Skin epidermis (tissue), 12 donors: Measurements from ENCODE around the gene FBXO31.

ENCODE experiments used
- H3K27ac ChIP-seq, 21 experiments: fragments of 200-600 bp; sonication (generic) in 11 of 21; one replicate each; pipeline ENCODE4 v1.5.0; 2020; ENCODE audit warnings: mild to moderate bottlenecking in 3 of 21, inconsistent platforms in 2 of 21, moderate library complexity in 2 of 21
- H3K4me3 ChIP-seq, 7 experiments: fragments of 200-600 bp; sonication (generic) in 2 of 7; one replicate each; pipeline ENCODE4 v1.5.0; 2020; ENCODE audit warnings: inconsistent platforms in 2 of 7, mild to moderate bottlenecking in 2 of 7, moderate library complexity in 1 of 7

The FBXO31 gene, protein sequence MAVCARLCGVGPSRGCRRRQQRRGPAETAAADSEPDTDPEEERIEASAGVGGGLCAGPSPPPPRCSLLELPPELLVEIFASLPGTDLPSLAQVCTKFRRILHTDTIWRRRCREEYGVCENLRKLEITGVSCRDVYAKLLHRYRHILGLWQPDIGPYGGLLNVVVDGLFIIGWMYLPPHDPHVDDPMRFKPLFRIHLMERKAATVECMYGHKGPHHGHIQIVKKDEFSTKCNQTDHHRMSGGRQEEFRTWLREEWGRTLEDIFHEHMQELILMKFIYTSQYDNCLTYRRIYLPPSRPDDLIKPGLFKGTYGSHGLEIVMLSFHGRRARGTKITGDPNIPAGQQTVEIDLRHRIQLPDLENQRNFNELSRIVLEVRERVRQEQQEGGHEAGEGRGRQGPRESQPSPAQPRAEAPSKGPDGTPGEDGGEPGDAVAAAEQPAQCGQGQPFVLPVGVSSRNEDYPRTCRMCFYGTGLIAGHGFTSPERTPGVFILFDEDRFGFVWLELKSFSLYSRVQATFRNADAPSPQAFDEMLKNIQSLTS

DNA sequence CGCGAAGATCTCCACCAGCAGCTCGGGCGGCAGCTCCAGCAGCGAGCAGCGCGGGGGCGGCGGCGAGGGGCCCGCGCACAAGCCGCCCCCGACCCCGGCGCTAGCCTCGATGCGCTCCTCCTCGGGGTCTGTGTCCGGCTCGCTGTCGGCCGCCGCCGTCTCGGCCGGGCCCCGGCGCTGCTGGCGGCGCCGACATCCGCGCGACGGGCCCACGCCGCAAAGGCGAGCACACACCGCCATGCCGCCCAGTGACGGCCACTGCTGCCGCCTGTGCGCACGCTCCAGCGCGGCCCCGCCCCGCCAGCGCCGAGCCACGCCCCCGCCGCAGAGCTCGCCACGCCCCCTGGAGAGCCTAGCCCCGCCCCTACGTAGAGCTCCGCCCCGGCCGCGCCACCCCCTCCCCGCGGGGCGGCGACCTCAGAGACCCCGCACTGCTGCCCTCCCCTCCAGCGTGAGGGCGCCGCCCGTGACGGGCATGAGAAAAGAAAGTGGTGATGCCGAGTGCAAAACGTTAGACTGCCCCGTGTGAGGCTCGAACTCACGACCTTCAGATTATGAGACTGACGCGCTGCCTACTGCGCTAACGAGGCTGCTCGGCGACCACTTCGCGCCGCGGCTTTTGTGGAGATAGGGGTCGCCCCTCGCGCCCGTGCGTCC lies at the start of gene FBXO31:
Gene FBXO31 (minus strand): TSS at position 272 of the 657 bp plus-strand sequence. CDS start 32 bp downstream, at position 240.
- peak within 1 kb of the TSS; percentile 66 to 97 (median 89) for H3K27ac ChIP-seq
- peak within 1 kb of the TSS; percentile 61 to 90 (median 77) for H3K4me3 ChIP-seq

DNA sequence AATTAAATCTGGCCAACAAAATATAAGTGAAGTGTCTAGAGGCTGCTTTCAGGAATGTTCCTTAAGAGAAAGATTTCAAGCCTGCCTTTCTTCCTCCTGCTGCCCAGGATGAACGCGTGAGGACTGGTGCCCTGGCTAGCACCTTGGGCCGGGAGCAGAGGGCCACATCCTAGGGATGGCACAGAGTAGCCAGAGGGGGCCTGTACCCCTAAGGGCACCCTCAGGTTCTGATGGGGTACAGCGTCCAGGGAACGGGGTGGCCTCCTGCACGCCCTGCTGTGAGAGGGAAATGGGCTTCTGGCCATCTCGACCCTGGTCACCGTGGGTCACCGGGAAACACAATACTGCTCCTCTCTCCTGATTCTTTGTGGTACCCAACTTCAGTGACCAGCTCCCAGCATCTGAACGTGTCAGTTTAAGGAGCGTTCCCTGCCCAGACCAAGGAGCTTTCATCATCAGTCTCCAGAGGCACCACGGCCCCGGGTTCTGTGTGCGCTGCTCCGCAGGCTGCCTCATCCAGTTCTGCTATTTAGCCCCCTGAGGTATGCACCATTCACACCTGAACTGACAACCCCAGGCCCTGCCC lies 48.8 kb upstream of the FBXO31 start:
- H3K4me3 ChIP-seq: no peak overlapping the region
- peak overlapping the region in 4 of 21 experiments; percentile 19 to 38 (median 28) for H3K27ac ChIP-seq

DNA sequence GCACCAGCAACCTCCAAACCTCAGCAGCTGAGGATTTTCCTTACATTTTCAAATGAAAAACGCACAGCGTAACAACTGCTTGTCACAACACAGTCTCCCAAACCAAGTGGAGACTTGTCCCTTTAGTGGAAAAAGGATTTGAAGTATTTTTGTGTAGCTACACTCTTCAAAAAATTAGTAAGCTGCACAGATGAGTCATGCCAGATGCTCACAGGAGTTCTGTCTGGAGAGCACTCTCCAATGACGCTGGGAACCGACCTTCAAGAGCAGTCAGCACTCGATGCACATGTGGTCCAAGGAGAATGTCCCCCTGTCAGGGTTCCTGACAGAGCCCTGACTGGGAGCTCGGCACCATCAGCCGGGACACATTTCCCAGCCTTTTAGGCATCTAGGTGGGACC lies 48.4 kb upstream of the FBXO31 start:
- Histone ChIP-seq H3K4me3 (no peak overlapping the region), H3K27ac (peak overlapping the region in 5 of 21 experiments; percentile 19 to 38 (median 29))

DNA sequence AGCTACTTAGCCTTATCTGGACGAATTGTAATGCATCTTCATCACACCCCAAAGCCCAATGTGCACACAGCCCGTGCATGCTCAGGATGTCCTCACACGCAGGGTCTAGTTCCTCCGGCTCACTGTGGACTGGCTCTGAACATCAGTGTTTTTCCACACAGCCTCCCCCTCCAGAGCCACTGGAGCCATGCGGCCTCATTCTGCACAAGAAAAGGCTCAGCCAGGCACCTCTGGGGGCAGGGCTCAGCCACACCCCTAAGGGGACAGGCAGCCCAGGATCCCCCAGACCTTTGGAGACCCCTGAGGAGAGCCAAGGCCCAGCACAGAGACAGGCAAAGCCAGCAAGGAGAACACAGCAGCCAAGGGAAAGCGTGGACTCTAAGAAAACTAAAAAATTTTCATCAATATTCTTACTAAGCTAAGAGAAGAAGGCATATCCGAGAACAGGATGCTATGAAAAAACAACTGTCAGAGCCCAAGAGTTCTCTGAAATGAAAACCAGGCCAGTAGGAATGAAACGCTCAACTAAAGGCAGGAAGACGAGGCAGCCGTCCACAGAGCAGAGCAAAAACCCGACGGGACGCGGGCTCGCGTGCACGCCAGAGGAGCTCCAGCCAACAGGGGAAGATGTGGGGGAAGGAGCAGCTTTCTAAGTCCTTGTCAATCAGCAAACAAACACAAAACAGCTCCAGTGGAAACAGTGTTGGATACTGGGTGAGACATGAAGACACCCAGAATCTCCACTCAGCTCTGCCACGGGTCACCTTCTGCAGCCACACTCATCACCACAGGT lies 43.0 kb upstream of the FBXO31 start:
- no peak overlapping the region for H3K4me3 ChIP-seq
- peak overlapping the region in 1 of 21 experiments; percentile 33 for H3K27ac ChIP-seq

DNA sequence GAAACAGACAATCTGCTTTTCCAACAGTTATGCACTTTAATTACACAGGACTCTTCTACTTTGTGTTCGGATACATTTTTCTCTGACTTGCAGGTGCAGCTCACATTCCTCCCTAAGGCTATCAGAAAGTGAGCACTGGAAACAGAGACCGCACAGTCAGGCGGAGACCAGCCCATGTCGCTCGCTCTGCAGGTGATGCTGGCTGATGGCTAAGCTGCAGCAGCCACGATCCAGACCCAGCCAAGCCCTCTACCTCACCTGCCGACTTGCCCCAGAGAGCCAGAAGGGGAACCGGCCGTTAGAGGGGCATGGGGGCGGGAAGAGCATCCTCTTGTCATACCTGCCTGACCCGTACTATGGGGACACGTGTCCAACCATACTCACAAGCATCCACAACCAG lies 42.4 kb upstream of the FBXO31 start:
- Histone ChIP-seq H3K27ac (no peak overlapping the region), H3K4me3 (no peak overlapping the region)

DNA sequence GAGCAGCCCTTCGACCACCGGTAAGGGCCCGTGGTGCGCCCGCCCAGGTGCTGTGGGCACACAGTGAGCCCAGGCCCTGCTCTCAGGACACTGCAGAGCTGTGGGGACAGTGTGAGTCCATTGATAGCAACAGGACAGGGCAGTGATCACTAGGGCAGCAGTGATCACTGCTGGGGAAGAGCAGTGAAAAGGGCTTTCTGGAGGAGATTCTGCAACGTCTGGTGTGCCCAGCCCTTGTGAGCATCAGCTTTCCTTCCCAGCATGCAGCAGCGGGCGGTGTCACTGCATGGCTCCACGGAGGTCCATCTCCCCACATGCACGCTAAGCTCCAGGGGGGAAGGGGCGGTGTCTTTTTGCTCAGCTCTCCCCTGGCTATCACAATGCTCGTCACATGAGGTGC lies 40.7 kb upstream of the FBXO31 start:
- Histone ChIP-seq H3K4me3 (no peak overlapping the region), H3K27ac (peak overlapping the region in 1 of 21 experiments; percentile 5)

DNA sequence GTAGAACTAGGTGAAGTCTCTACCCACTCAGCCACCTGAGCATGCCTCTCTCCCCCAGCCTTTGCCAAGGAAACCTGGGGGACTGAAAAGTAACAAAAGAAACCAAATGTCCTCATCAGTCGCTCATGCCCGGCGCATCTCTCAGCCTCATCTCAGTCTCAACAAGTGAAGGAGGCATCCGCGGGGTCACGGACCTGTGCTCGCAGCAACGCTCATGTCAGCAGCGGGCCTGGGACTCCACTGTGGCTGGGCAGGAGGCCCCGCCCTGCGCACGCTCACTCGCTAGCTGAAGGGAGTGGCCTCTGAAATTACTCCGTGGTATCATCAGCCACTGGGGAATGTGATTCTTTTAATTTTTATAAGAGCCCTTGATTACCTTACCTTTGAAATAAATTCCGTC lies 39.9 kb upstream of the FBXO31 start:
- no peak overlapping the region for H3K27ac ChIP-seq
- no peak overlapping the region for H3K4me3 ChIP-seq

DNA sequence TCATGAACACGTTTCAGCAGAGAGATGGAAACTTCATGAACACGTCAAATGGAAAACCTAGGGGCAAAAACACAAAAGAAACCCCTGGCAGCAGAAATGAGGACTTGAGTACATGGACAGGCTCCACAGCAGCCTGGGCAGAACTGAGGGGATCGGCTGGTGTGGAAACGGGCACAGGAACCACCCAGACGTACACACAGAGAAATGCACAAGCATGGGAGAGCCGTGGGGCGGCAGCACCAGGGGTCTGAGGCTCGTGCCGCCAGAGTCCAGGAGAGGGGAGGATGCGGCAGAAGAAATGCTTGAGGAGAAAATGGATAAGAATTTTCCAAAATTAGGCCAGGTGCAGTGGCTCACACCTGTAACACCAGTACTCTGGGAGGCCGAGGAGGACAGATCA lies 38.5 kb upstream of the FBXO31 start:
- H3K4me3 ChIP-seq: no peak overlapping the region

DNA sequence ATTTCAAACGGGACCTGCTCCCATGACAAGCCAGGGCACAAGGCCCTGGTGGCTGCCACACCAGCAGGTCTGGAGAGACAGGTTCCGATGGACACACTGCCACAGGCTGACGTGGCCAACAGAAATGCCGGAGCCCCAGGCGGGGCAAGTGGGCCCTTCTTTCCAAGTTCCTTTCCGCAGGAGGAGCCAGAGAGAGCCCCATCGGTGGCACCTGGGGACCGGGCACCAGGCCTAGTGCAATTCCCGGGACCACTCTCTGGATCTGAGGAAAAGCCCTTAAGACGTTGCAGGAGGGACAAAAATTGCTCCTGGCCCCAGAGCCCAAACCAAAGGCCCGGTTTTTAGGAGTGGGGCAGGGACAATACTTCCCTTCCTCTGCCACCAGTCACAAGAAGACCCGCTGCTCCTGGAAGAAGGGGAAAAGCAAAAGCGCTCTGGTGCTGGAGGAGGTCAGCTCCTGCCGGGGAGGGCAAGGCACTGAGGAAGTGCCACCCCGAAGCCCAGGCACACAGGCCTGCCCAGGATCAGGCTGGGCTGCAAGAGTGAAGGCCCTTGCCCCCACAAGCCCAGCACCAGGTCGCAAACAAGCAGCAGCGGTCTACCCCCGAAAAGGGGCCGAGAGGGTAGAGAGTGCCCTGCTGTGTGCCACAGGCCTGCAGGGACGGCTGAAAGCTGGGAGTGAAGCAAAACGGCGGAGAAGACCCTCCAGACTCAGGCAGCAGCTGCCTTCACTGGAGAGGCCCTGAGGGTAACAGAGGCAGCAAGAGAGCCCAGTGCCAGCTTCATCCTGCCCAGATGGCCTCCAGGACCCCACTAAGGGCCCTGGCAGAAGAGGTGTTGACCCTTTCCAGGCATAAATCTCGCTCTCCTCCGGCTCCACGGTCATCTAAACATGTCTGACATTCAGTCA lies 37.7 kb upstream of the FBXO31 start:
- H3K27ac ChIP-seq: no peak overlapping the region

More for the DNA sequence above, 38.5 kb upstream of the FBXO31 start:
- H3K27ac ChIP-seq: no peak overlapping the region

DNA sequence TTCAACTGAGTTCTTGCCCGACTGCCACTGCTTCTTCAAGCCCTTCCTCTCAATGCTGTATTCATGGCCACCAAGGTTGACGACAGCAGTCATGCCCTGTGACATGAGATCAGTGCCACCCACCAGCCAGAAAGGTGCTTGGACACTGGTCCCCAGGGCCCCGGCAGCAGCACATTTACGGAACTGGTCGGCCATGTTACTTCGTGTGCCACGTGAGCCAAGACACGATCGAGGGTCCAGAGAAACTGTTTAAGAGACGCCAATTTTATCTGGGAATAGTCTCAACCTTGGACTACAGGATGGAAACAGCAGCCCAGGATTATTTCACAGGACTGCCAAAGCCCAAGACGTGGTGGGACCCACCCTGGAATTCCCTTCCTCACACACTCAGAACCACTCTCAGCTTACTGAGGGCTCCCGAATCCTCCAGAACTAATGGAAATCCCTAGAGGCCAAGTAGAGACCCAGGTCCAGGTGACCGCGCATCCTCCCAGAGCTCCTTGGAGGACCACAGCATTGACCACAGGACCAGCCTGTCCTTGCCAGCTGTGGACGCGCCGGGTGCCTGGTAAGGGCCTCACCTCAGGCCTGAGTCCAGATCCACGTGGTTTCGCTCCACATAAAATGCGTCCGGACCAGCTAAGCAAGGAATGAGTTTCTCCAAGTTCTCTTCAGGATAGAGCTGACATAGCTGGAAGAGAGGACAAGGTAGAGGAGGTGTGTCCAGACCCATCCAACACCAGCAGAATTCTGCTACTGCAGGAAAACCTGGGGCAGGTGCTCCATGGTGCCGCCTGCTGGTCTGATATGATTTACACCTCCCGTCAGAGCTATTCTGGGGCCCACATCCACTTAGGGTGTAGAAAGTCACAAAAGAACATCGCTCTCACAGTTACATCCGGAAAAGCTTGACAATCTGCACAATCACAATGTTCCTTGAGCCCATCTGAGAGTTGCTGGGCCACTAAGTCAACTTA lies 36.7 kb upstream of the FBXO31 start:
- Histone ChIP-seq H3K27ac (no peak overlapping the region), H3K4me3 (no peak overlapping the region)

More for the DNA sequence above, 37.7 kb upstream of the FBXO31 start:
- no peak overlapping the region for H3K4me3 ChIP-seq

DNA sequence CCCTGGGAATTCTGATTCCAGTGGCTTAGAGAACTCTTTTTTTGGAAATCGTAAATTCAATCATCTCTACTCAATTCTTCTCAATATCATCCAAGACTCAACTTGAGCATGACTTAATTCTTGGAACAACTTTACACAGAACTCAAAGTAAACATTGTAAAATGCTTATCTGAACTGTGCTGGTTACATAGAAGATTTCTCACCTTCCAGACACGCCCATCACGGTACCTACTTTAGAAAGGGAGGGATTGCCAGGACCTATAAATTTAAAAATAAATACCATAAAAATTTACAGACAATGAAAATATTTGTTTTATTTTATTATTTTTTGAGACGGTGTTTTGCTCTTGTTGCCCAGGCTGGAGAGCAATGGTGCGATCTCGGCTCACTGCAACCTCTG lies 35.1 kb upstream of the FBXO31 start:
- no peak overlapping the region for H3K27ac ChIP-seq
- H3K4me3 ChIP-seq: no peak overlapping the region

DNA sequence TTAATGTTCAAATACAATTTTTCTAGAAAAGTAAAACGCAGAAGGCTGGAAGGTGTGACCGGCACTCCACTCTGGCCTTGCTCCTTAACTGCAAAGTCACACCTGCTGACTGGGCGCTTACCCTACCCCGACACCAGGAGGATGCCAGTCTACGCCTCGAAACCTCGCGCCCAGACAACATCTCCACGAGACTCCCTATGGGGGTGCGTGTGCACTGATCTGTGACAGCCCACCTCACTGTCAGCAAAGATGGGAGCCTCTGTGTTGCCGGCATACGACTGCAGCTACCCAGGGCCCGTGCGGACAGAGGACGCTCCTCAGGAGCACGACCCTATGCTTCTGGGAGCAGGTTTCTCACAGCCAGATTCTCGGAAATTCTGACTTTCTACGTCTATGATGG lies 34.6 kb upstream of the FBXO31 start:
- Histone ChIP-seq H3K4me3 (no peak overlapping the region), H3K27ac (no peak overlapping the region)

DNA sequence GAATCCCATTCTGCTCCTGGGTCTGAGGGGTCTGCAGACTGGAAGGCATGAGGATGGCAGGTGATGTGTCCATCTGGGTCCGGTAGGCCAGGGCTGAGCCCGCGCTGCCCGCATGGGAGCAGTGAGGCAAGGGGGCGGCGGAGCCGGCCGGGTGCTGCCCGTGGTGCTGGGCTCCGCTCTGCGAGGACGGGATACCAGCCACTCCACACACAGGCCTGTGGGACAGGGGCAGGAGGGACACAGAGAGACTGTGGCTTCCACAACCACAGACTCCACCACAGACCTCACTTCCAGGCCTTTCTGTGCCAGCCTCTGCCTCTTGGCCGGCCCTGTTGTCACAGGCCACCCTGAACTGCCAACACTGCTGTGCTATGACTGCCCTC lies 33.9 kb upstream of the FBXO31 start:
- no peak overlapping the region for H3K27ac ChIP-seq
- H3K4me3 ChIP-seq: no peak overlapping the region

DNA sequence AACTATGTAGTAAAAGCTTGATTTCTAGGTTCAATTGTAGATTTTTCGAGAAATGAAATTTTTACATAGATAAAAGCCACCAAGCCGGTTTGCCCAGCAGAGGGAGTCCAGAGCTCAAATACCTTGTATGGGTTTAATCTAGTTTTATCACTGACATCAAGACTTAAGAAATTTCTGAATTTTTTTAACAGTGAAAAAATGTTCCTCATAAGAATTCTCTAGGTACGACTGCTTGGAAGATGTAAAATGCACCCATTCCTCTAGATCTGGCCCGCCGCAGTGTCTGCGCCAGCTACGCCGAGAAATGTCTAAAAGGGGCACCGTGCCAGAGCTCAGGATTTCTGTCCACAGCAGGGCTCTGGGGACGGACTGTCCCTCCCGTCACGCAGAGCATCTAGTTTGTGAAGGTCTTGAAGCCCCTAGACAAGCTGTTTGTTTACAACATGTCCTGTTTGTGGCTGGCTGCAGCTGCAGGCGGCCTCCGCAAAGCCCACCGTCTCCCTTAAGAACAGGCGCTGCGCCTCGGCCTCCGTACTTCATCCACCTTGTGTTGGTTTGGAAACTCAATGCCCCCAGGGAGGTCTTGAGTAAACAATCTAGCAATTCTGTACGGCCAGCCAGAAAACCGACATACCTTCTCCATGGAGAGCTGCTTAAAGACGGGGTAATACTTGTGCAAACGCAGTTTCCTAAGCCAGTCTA lies 33.4 kb upstream of the FBXO31 start:
- H3K4me3 ChIP-seq: no peak overlapping the region
- no peak overlapping the region for H3K27ac ChIP-seq

DNA sequence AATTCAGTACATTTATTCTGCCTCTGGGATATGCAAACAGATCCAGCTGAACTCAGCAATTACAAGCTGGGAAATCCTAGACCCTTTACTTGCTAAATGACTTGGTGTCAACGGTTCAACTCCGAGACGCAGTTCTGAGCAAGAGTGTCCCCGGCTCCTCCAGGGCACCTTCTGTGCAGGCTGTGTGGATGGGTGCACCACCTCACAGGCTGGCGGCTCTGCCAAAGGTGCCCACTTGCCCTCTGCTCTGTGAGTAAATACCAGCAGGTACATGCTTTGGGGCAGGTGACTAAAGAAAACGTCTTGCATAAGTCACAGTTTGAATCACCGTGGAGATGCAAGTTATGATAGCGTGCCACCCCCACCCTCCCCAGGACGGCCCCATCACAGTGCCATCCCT lies 31.9 kb upstream of the FBXO31 start:
- Histone ChIP-seq H3K4me3 (no peak overlapping the region), H3K27ac (no peak overlapping the region)

DNA sequence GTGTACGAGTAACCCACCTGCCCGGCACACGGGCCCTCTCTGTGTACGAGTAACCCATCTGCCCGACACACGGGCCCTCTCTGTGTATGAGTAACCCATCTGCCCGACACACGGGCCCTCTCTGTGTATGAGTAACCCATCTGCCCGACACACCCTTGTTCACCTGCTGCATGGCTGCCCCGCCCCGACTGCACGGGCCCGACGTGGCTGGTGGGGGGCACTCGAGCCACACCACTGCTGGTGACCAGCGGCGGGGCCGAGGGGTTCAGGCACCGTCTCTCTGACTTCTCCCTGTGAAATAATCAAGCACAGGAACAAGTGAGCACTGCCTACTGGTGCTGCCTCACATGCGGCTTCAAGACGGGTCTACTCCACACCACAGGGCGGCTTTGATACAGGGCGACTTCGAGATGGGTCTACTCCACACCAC lies 30.7 kb upstream of the FBXO31 start:
- no peak overlapping the region for H3K4me3 ChIP-seq
- no peak overlapping the region for H3K27ac ChIP-seq

DNA sequence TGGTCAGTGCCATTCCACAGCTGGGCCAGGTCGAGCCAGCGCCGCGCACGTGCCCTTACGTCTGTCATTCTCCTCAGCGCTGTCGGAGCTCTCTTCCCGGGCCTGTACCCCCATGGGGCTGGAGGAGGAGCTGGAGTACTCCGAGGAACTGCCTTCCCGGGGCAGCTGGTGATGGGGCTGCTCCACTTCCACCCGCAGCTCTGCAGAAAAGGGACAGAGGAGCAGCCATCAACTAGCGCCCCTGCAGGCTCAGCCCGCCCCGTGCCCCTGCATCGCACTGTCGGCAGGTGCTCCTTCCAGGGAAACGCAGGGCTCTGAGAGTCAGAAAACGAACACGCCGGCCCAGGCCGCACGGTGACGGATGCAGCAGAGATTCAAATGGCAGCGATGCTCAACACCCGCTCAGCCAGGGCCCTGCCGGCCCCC lies 29.4 kb upstream of the FBXO31 start:
- no peak overlapping the region for H3K4me3 ChIP-seq
- no peak overlapping the region for H3K27ac ChIP-seq
